GM21717 (cell line): ENCODE measurements around the gene GRIN3A.
"Not testable (repeated sequence)": the region's sequence is repeated elsewhere in the genome, so short reads cannot be mapped to it uniquely, and the experiment has no call there.

Experiments used
- ATAC-seq: cut with Tn5 transposase; IDR thresholded peaks from one replicate; pipeline ENCODE4 v1.9.1; 2021; ENCODE audit warnings: mild to moderate bottlenecking, moderate library complexity; ENCODE audit not compliant: unreplicated experiment

The GRIN3A gene

DNA sequence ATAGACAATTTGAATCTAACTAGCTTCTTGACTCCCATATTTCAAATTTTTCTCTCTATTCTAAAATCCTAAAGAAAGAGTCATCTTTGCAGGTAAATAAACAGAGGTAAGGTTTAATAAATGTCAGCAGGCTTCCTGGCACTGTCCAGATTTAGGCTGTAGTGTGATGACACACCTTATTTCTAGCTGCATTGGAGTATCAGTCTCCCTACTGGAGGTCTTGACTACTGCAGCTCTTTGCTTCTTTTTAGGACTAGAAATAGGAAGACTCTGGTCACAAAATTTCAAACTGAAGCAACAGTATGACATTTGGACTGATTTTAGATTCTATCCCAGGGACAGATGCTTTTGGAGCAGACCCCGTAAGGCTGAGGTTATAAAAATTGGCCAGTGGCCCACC lies 103.0 kb downstream of the GRIN3A start:
- ATAC-seq = no peak

DNA sequence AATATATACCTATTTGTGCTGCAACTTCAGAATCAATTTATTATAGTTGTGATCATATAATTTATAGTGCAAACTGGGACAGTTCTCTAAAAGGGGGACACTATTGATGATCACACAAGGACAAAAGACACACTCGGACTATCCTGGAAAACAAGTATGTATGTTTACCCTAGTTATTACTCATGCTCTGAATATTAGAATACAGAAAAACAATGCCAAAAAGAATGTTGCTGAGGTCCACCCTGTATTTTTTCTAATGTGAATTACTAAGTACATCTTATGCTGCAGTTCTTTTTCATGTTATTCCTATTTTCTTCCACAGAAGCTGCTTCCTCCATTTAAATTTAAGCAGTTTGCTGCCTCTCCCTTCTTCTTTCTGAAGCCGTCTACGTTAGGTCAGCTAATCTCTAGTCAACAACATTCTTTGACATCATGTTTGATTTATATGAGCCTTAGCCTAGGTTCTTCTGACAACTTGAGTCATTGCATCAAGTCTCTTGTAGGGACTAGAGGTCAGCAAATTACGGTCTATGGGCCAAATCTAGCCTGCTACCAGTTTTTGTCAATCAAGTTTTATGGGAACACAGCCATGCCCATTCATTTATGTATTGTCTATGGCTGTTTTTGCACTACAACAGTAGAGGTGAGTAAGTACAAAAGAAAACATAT lies 103.6 kb downstream of the GRIN3A start:
- ATAC-seq = no peak

DNA sequence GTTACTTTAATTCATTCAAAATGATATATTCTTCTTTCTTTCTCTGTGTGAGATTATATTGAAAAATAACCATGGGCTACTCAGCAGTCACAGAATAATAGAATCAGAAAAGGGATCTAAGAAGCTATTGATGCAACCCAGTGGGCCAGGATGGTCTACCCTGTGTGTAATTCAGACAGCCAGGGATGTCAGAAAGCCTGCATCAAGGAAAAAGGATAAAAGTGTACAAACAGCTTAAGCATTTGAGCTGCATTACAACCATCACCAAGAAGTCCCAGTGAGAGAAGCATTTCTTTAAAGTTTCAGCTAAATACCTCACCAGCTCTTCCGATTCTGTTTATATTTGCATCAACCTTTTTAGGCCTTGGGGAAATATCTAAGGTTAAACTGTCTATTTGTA lies 105.8 kb downstream of the GRIN3A start:
- ATAC-seq = no peak

DNA sequence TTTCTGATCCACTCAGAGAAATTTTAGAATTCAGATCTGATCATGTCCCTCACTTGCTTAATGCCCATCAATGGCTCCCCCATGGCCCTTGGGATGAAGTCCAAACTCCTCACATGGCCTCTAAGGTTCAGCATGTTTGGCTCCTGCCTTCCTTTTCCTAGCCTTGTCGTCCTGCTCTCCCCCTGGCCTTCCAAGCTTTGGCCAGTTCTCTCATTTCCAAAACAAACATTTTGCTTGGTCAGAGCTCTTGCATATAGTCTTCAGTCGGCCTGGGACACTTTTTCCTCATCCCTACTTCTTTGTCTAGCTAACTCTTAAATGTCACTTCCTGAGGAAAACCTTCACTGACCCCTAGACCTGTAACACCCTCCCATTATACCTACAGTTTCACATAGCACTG lies 106.6 kb downstream of the GRIN3A start:
- no peak for ATAC-seq

DNA sequence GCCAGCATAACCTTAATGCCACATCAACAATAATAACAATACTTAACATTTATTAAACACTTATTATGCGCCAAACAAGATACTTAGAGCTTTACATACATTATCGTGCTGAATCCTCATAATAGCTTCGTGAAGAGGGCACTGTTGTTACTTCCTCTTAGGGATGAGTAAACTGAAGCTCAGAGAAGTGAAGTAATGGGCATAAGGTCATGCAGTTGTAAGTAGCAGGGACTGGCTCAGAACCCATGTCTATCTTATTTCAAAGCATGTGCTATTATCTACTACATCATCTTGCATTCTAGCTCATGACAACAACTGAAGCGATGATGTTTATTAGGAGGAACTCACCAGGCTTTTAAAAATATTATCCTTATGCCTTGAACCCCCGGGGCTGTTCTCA lies 108.8 kb downstream of the GRIN3A start:
- no peak for ATAC-seq

DNA sequence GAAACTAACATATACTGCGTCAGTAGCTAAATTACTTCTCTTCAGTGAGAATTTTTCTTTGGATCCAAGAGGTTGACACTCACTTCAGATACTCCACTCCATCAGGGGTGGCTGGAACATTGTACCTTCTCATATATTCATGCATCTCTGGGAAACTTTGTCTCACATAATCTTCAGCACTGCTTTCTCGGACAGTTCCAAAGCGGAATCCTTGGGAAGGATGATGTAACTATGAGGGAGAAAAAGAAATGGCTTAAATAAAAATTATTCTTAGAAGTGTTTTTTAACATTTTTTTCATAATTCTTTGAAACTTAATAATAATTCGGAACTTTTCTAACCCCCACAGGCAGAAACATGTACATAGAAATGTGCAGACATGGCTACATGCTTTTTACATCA lies 110.3 kb downstream of the GRIN3A start:
- no peak for ATAC-seq

DNA sequence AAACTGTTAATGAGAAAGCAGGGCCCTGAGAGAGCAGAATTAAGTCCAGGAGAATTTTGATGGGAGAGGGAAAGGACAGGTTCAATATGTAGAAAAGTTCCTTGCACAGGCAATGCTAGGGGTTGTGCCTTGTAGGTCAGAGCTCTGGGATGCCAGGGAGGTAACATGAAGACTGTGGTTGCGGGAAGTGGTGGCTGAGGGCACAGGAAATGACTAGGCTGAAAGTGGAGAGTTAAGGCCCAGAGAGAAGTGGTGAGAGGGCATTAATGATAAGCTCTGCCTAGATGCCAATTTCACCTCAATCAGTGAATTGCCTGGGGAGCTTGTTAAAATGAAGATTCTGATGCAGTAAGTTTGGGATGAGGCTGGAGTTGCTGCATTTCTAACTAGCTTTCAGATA lies 112.2 kb downstream of the GRIN3A start:
- no peak for ATAC-seq

DNA sequence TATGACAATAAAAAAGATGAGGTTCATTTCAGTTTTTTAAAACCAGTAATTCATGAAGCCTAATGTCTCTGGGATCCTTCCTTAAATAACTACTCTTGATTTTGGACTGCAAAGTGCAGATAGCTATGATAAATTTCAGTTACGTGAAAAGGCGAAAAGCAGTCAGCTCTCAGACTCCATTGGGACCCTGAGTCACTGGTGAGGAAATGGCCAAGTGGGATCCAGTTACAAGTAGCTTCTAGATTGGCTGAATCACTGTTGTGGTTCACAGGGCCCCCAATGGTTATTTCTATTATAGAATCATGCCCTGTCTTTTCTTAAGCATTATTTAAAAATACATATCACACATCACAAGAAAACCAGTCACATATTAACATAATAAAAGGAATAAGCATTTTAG lies 112.6 kb downstream of the GRIN3A start:
- ATAC-seq = no peak

DNA sequence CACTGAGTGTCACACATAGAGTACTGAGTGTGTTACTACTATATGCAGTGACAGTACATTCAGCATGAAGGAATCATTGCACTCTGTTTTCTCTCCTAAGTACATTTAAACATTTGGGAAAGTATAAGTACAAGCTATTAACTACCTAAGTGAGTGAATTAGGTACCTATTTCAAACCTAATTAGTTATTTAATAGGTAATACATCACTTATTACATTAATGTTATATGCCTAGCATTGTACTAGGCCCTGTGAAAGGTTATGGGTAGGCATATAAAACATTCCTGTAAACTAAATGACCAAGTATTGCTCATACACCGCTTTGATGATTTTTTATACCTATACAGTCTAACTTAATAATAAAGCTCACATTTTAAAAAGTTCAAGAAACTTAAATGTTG lies 118.0 kb downstream of the GRIN3A start:
- ATAC-seq = no peak

DNA sequence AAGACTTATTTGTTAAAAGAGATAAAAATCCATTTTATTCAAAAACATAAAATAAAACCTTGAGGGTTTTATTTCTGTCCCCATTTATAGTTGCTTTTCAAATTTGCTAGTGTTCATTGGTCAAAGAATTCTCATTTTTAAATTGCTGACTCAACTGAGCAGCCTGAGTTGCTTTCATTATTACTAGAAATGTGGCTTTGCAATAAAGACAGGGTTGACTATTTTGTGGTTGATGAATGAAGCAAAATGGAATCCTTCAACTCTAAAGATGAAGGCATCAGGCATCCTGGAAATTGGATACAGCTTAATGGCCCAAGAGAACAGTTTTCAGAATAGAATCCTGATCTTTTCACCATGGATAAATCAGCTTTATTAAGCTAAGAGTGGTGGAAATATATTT lies 119.7 kb downstream of the GRIN3A start:
- no peak for ATAC-seq

DNA sequence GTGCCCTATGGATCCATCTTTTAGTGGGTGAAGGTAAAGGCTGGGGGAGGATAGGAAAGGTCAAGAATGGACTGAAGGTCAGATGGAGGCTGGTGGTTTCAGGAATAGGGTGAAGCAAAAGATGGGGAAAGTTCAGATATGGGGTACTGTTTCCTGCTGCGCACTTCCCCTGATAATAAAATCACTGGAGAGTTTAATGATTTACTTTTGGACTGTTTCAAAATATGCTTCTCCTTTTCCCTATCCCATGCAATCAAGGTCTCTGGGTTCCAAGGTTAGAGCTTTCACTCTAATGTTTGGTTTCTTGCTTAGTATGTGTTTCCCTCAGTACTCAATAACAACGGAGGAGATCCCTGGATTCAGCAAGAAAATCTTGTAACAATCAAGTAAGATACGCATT lies 132.9 kb downstream of the GRIN3A start:
- ATAC-seq = no peak

DNA sequence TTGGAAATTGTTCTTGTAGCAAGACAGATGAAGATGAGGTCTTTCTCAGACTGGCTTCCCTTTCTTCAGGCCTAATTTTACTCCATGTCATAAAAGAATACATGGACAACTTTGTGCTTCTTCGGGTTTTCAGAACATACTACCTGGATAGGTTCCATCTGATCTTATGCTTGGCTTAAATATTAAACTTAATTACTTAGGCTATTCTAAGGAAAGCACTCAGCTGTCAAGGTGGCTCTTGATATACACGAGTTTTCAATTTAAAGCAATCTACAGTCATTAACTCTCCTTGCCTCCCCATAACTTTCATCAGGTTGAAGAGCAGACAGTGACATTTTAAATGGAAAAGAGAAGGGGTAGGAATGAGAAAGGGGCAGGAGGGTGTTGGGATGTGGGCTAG lies 134.2 kb downstream of the GRIN3A start:
- no peak for ATAC-seq

DNA sequence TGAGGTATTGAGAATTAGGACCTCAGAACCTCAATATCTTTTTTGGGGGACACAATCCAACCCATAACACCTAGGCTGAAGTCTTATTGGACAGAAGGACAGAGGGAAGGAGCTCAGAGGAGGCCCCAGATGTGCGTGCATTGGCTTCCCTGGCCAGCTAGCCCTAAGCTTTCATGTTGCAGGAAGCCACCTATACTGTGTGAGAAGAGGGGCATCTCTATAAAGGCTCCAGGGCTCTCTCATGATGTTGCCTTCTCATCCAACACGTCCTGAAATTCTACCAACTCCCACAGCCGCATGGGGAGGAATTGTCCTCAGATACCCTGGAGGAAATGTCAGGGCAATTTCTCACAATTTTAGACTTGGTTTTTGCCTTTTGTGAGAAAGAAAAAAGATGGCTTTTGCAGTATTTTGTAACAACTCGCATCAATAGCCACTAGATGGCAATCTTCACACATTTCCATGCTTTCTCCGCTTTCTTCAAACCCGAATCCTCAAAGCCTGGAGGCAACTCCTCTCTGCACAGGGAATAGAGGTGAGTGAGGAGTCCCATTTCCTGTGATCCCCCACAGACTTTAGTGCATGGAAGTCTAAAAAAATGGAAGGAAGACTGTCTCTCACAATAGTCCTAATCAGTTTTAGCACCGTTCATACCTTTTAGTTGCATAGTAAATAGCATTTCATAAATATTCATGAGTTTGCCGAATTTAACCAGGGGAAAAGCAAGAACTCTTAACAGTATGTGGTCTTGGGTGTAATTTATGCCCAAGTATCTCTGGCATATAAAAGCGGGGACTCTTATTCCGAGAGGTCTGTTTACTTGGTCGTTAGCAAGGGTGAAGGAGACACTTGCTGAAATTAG lies 136.3 kb downstream of the GRIN3A start:
- ATAC-seq = no peak

DNA sequence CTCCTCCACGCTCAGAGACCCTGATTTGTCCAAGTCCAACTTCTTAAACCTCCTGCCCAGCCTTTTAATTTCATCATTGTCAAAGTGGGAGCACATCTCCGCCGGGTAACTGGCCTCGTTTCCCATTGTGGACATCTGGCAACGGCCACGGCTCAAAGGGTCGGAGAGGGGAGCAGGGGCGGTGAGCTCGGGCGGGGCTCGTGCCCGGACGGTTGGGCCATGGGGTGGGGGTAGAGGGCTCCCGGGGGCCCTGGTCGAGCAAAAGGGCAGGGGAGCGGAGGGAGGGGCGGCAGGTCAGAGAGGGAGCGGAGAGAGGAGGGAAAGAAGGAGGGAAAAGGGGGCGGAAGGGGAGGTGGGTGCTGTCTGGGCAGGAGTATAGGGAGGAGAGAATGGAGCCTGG lies 143.7 kb downstream of the GRIN3A start, which contains the start of gene PPP3R2:
Gene PPP3R2 (minus strand): TSS at position 174 of the 400 bp plus-strand sequence. CDS start 48 bp downstream, at position 126.
- ATAC-seq = no peak

DNA sequence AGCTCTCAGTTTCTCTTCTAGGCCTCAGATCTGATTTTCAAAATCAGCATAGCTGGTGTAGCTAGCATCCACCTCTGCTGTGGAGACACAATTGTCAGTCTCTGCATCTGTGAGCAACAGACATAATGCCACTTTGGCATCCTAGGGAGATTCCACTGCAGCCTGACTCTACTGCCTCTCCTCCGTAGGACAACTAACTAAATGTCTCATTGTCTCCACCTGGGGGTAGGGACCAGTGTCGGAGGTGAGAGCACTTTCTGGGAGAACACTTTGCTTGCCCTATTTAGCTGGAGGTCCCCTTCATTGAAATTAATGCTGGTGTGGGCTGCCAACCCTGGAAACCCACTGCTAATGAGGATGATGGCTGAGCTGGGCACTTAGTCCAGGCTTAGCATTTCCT lies 145.1 kb downstream of the GRIN3A start:
- no peak for ATAC-seq

DNA sequence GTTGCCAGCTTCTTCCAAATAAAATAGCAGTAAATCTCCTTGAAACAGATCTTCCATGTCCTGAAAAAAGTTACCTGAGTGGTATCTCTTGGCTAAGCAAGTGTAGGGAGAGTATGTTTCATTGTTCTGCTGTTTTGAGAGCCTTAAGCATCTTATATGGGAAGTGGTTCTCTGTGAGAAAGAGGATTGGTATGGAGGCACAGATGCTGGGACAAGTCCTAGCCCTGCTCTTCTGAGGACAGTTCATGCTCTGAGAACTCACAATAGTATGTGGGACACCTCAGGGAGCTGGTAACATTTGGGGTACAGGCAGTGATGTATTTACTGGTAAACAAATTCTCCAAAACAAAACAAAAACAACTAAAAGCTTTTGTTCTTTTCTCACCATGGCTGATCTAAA lies 145.7 kb downstream of the GRIN3A start:
- no peak for ATAC-seq

DNA sequence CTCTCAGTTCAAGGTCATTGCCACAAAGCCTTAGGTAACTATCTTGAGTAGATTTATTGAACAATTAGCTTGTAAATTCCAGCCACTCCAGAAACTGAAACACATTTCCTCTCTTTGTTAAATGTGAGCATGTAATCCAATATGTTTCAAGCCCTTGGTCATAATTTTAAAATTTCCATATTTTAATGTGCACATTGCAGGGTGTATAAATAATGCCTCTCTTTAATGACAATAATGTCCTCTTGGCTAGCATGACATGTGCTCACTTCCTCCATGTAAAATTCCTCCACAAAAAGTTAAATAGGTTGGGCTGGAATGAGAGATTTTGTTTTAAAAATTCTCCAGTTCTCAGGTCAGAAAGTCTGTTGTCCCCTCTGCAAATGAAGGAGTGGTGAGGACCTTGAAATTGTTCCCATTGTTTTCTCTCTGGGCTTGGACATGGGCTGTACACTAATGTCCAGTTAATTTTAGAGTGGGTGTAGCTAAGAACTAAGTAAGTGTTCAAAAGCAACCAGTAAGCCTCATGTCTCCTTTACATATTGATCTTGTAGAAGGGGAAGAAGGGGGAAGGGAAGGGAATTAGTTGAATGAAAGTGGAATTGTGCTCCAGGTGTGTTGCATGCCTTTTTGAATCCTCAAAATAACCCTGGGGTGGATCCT lies 146.5 kb downstream of the GRIN3A start:
- no peak for ATAC-seq

DNA sequence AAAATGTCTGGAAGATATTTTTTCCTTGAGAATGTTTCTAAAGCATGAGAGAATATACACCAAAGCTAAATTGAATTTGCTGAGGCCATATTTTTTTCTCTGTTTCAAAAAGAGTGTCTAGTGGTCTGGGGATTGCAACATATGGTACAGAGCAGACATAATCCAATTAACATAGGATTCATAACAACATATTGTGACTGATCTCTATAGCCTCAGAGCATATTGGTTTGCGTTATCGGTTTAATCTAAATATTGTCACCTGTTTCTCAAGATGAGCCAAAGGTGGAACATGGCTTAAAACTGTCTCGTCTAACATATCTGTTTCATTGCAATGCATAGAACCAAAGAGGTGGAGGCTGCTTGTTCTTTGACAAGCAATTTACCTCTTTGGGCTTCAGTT lies 147.5 kb downstream of the GRIN3A start:
- ATAC-seq = no peak

DNA sequence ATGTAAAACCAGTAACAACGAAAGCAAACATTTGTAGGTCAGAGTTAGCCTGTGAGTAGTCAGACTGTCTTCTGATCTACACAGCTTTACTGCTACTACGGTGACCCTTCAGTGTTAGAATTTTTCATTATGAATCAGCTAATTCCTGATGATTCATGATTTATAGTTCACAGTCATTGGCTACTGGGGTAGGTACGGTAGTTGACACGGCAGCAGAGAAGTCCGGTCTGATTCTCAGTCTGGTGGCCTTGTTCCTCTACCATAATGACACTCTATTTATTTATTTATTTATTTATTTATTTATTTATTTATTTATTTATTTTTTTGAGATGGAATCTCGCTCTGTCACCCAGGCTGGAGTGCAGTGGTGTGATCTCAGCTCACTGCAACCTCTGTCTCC lies 148.4 kb downstream of the GRIN3A start:
- not testable (repeated sequence) for ATAC-seq

DNA sequence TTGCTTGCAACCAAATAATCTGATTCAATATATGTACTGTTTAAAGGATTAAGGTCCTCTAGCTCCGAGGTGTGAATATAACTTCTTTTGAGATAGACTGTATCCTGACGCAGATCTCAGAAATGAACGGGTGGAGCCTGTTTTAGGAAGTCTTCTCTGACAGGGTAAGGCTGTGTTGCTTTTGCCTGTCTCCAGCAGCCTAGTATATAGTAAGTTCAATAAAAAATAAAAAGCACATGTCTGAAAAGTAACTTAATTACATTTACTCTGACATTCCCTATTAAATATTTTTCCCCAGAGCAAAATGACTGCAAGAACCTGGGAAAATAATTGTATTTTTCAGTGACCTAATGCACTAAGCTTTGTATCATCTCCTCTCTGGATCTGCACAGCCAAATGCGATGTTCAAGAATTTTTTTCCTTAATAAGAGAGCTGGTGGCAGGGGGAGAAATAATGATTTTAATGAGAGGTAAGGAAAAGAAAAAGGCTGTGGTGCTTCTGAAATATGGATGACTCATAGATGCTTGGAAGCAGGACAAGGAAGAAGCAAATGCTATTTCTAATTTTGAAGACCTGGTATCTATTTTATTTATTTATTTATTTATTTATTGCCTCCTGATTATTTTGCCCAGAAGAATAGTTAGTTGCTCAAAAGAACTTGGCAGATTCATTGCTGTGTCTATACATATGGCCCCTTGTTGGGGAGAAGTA lies 151.0 kb downstream of the GRIN3A start:
- ATAC-seq = no peak

DNA sequence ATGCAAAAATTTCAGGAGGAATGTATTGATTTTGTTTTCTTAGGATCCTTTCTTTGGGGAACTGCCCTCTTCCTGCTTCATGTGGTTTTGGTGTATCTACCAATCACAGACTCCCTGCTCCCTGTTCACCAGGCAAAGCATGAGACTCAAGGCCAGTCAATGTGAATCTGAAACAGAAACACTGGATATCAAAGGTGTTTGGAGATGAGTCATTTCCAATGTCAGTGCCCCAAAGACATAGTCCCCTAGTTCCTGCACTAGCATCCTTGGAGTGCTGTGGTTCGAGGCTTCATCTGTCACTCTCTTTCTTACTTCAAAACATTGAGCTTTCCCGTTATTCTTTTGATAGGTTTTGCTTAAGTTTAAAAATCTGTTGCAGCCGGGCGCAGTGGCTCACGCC lies 151.8 kb downstream of the GRIN3A start:
- ATAC-seq = peak; percentile 97
